Measurements from ENCODE around the gene TST. TPM values are rescaled to one million over a fixed set of nuclear protein-coding genes. Genes with fewer than 3 reads are reported as not detected.
A peak's percentile ranks its signal among the peaks of the same experiment; 100 is the strongest.

Gene TST
- total and polyA plus RNA-seq, 3 experiments from 2014 or later: 0.75 to 5.1 (median 3.7) TPM

DNA sequence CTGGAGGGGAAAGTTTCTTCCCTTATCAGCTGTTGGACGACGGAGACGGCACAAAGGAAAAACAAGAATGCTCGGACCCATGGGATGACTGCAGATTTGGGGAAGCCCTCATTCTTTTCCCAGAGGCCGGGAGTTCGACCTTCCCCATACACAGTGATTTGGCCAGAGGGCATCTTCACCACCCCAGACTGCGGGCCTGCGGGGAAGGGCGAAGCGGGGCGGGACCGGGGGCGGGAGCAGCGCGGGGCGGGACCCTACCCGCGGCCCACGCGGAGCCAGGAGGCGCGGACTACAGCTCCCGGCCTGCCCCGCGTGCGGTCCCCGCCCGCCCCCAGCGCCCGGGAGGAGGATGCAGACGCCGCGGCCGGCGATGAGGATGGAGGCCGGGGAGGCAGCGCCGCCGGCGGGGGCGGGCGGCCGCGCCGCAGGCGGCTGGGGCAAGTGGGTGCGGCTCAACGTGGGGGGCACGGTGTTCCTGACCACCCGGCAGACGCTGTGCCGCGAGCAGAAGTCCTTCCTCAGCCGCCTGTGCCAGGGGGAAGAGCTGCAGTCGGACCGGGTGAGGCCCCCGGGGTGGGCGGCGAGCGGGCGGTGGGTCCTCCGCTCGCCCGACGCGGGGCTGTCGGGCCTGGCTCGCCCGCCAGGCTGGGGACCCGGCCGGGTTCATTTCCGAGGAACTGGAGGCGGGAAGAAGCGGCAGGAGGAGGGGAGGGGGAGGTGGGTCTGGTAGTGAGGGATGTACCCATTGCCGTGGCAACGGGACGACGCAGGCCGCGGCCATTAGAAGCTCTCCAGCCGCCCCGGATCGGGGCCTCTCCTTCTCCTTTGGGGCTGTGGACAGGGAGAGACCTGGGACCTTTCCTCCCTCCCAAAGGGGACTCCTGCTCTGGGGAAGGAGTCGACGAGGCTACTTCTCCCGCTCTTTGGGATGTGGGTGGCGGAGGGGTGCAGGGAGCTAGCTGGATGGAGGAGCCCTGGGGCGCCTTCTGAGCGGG is 32.4 kb upstream of the TST start, which contains the start of gene KCTD17:
Gene KCTD17 (plus strand): TSS at position 352 of the 995 bp plus-strand sequence. CDS start 19 bp downstream, at position 371.
- peak within 1 kb of the TSS; percentile 62 for H3K4me3 ChIP-seq (ENCODE audit: low read length)
- peak within 1 kb of the TSS in 7 of 8 donors; percentile 45 to 93 (median 86) for H3K27ac Mint-ChIP-seq
- no peaks in the 10 kb centered on the region for H3K27me3 Mint-ChIP-seq
- H3K4me1 ChIP-seq (ENCODE audit: insufficient read depth, low read length): peaks cover 10% of the 10 kb centered on the region
- peak within 1 kb of the TSS; percentile 77 to 88 (median 84) for H3K4me3 Mint-ChIP-seq
- CTCF ChIA-PET: interaction anchor here (0.5 to 1.5 kb wide), 3 partner anchors 148 to 515 kb away, joined by 3 to 5 read pairs (median 3); no protein-coding TSS in a partner anchor
- no peaks in the 10 kb centered on the region for H3K9me3 Mint-ChIP-seq
- H3K4me1 Mint-ChIP-seq: peaks cover 6 to 20% (median 11%) of the 10 kb centered on the region in 3 donors
- POLR2A ChIA-PET: interaction anchor here (0.8 to 0.9 kb wide), 2 partner anchors 20 to 148 kb away, joined by 3 to 4 read pairs; no protein-coding TSS in a partner anchor
- peaks cover 11% of the 10 kb centered on the region for H3K36me3 ChIP-seq (ENCODE audit: insufficient read depth, low read length)
- H3K36me3 Mint-ChIP-seq: peaks cover 0 to 30% (median 3%) of the 10 kb centered on the region in 3 donors
- no peaks in the 10 kb centered on the region for H3K9me3 ChIP-seq (ENCODE audit: low read length)
- peak; percentile 58 to 79 (median 69) for DNase-seq
- no peaks in the 10 kb centered on the region for H3K27me3 ChIP-seq (ENCODE audit: insufficient read depth, low read length, poor library complexity, severe bottlenecking)
- no peak within 1 kb of the TSS for H3K27ac ChIP-seq (ENCODE audit: low read depth, low read length)

DNA sequence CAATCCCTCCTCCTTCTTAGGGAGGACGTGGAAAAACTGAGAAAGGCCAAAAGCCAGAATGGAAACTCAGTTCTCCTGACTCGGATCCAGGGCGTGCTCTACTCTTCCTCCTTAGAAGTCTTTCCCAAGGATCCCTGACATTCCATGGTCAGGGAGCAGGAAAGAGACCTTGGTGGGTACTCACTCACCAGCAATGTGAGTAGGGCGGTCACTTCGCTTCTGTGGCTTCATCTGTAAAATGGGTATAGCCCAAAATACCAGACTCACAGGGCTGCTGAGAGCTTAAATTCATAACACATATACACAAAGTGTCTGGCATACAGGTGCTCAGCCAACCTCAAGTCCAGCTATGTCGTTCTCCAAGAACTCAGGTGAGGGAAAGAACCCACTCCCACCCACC is 31.7 kb upstream of the TST start:
- H3K27ac Mint-ChIP-seq: no peak overlapping the region
- DNase-seq: no peak
- H3K9me3 Mint-ChIP-seq: no peaks in the 10 kb centered on the region
- POLR2A ChIA-PET: interaction anchor here (0.8 to 0.9 kb wide), 2 partner anchors 19 to 149 kb away, joined by 3 to 4 read pairs; no protein-coding TSS in a partner anchor
- no peak overlapping the region for H3K4me3 ChIP-seq (ENCODE audit: low read length)
- no peaks in the 10 kb centered on the region for H3K9me3 ChIP-seq (ENCODE audit: low read length)
- H3K4me1 Mint-ChIP-seq: peaks cover 6 to 20% (median 11%) of the 10 kb centered on the region in 3 donors
- no peak overlapping the region for H3K27ac ChIP-seq (ENCODE audit: low read depth, low read length)
- H3K36me3 Mint-ChIP-seq: peaks cover 0 to 23% (median 3%) of the 10 kb centered on the region in 3 donors
- peaks cover 10% of the 10 kb centered on the region for H3K4me1 ChIP-seq (ENCODE audit: insufficient read depth, low read length)
- H3K4me3 Mint-ChIP-seq: peak overlapping the region in 5 of 7 donors; percentile 70 to 81 (median 80)
- H3K36me3 ChIP-seq (ENCODE audit: insufficient read depth, low read length): peaks cover 11% of the 10 kb centered on the region
- no peaks in the 10 kb centered on the region for H3K27me3 Mint-ChIP-seq
- H3K27me3 ChIP-seq (ENCODE audit: insufficient read depth, low read length, poor library complexity, severe bottlenecking): no peaks in the 10 kb centered on the region
- CTCF ChIA-PET: interaction anchor here (1.5 kb wide), 2 partner anchors 149 to 516 kb away, joined by 3 to 5 read pairs; no protein-coding TSS in a partner anchor

DNA sequence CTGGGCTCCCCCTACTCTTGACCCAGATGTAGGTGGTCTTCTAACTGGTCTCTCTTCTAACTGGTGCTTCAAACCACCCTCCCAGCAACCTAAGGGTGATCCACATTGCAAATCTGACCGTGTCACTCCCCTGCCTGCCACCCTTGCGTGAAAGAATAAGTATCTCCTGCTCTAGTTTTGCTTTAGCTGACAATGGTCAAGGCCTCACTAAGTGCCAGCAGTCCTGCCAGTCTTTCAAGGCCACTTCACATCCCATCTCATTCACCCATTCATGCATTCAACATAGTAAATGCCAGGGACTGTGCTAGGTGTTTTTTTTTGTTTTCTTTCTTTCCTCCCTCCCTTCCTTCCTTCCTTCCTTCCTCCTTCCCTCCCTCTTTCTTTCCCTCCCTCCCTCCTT is 30.0 kb upstream of the TST start:
- no peak overlapping the region for H3K27ac Mint-ChIP-seq
- no peak for DNase-seq
- H3K4me3 ChIP-seq (ENCODE audit: low read length): no peak overlapping the region
- H3K4me1 Mint-ChIP-seq: peaks cover 11 to 20% (median 11%) of the 10 kb centered on the region in 3 donors
- H3K9me3 ChIP-seq (ENCODE audit: low read length): no peaks in the 10 kb centered on the region
- no peaks in the 10 kb centered on the region for H3K27me3 ChIP-seq (ENCODE audit: insufficient read depth, low read length, poor library complexity, severe bottlenecking)
- ChIA-PET CTCF (no interaction called here), POLR2A (no interaction called here)
- H3K36me3 Mint-ChIP-seq: peaks cover 0 to 8% (median 0%) of the 10 kb centered on the region in 3 donors
- H3K4me3 Mint-ChIP-seq: no peak overlapping the region
- no peaks in the 10 kb centered on the region for H3K36me3 ChIP-seq (ENCODE audit: insufficient read depth, low read length)
- no peak overlapping the region for H3K27ac ChIP-seq (ENCODE audit: low read depth, low read length)
- H3K9me3 Mint-ChIP-seq: no peaks in the 10 kb centered on the region
- no peaks in the 10 kb centered on the region for H3K27me3 Mint-ChIP-seq
- H3K4me1 ChIP-seq (ENCODE audit: insufficient read depth, low read length): peaks cover 10% of the 10 kb centered on the region

DNA sequence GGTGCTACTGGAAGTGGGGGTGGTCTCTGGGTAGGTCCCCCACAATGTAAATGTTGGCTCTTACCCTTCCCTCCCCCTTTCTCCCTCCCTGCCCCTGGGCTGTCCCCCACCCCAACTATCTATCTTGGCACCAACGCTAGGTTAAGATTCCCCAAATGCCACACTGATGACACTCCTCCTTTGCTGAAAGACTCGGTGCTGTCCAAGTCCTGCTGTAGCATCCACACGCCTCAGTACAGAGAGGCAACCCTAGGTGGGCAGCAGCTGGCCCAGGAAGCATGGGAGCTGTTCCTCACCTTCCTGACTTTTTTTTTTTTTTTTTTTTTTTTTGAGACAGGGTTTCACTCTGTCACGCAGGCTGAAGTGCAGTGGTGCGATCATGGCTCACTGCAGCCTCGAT is 28.9 kb upstream of the TST start:
- CTCF ChIA-PET: no interaction called here
- no peaks in the 10 kb centered on the region for H3K36me3 Mint-ChIP-seq
- POLR2A ChIA-PET: interaction anchor here (0.6 kb wide), 1 partner anchor 88 kb away, joined by 3 read pairs; no protein-coding TSS in a partner anchor

DNA sequence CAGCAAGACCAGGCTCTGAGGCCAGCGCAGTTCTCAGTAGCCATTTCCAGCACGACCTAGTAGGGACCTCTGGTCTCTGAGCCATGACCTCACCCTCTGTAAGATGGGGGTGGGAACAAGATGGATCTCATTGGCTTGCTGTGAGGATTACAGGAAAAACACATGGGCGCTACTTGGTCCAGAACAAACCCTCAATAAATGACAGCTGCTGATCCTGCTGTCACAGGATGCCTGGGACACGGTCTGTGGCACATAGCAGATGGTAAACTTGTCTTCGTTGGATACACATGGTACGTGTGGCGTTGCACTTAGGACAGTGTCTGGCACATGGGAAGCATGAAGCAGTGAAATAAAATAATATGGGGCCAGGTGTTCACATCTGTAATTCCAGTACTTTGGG is 27.8 kb upstream of the TST start:
- no peaks in the 10 kb centered on the region for H3K36me3 ChIP-seq (ENCODE audit: insufficient read depth, low read length)
- Mint-ChIP-seq H3K4me3 (no peak overlapping the region), H3K36me3 (no peaks in the 10 kb centered on the region), H3K27me3 (no peaks in the 10 kb centered on the region), H3K27ac (no peak overlapping the region), H3K9me3 (no peaks in the 10 kb centered on the region), H3K4me1 (peaks cover 0 to 5% (median 4%) of the 10 kb centered on the region in 3 donors)
- no peaks in the 10 kb centered on the region for H3K9me3 ChIP-seq (ENCODE audit: low read length)
- H3K27ac ChIP-seq (ENCODE audit: low read depth, low read length): no peak overlapping the region
- ChIA-PET POLR2A (no interaction called here), CTCF (interaction anchor here (2.5 kb wide), 1 partner anchor 153 kb away, joined by 7 read pairs; no protein-coding TSS in a partner anchor)
- peaks cover 1% of the 10 kb centered on the region for H3K4me1 ChIP-seq (ENCODE audit: insufficient read depth, low read length)
- no peak overlapping the region for H3K4me3 ChIP-seq (ENCODE audit: low read length)
- no peak for DNase-seq
- peaks cover 2% of the 10 kb centered on the region for H3K27me3 ChIP-seq (ENCODE audit: insufficient read depth, low read length, poor library complexity, severe bottlenecking)

More for the DNA sequence above, 28.9 kb upstream of the TST start:
- Histone ChIP-seq H3K4me3 (ENCODE audit: low read length) (no peak overlapping the region), H3K36me3 (ENCODE audit: insufficient read depth, low read length) (no peaks in the 10 kb centered on the region), H3K4me1 (ENCODE audit: insufficient read depth, low read length) (peaks cover 10% of the 10 kb centered on the region), H3K27ac (ENCODE audit: low read depth, low read length) (no peak overlapping the region), H3K27me3 (ENCODE audit: insufficient read depth, low read length, poor library complexity, severe bottlenecking) (no peaks in the 10 kb centered on the region), H3K9me3 (ENCODE audit: low read length) (no peaks in the 10 kb centered on the region)
- Mint-ChIP-seq H3K9me3 (no peaks in the 10 kb centered on the region), H3K4me1 (peaks cover 11 to 15% (median 11%) of the 10 kb centered on the region in 3 donors), H3K4me3 (no peak overlapping the region), H3K27me3 (no peaks in the 10 kb centered on the region), H3K27ac (no peak overlapping the region)
- no peak for DNase-seq

DNA sequence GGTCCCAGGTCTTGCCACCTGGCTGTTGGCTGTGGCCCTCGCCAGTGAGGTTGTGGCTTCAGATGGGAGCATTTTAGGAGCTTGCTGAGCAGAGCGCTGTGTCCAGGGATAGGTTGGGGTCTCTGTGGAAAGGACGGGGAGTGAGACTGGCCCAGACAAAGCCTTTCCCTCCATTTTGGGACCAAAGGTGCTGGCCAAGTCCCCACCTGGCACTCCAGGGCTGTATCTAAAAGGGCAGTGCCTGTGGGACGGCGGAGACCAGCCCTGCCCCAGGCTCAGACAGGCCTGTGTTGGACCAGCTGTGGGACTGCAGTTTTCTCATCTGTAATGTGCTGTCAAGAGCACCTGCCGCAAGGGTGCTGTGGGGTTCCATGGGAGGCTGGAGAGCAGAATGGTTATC is 27.3 kb upstream of the TST start:
- Histone ChIP-seq H3K4me1 (ENCODE audit: insufficient read depth, low read length) (no peaks in the 10 kb centered on the region), H3K36me3 (ENCODE audit: insufficient read depth, low read length) (no peaks in the 10 kb centered on the region), H3K27me3 (ENCODE audit: insufficient read depth, low read length, poor library complexity, severe bottlenecking) (peaks cover 2% of the 10 kb centered on the region), H3K4me3 (ENCODE audit: low read length) (no peak overlapping the region), H3K27ac (ENCODE audit: low read depth, low read length) (no peak overlapping the region), H3K9me3 (ENCODE audit: low read length) (no peaks in the 10 kb centered on the region)
- ChIA-PET POLR2A (no interaction called here), CTCF (interaction anchor here (2.5 kb wide), 1 partner anchor 153 kb away, joined by 7 read pairs; no protein-coding TSS in a partner anchor)
- Mint-ChIP-seq H3K27ac (no peak overlapping the region), H3K27me3 (peaks cover 0 to 2% of the 10 kb centered on the region in 2 donors), H3K4me1 (peaks cover 0 to 5% (median 4%) of the 10 kb centered on the region in 3 donors), H3K4me3 (no peak overlapping the region), H3K36me3 (no peaks in the 10 kb centered on the region), H3K9me3 (no peaks in the 10 kb centered on the region)
- no peak for DNase-seq

DNA sequence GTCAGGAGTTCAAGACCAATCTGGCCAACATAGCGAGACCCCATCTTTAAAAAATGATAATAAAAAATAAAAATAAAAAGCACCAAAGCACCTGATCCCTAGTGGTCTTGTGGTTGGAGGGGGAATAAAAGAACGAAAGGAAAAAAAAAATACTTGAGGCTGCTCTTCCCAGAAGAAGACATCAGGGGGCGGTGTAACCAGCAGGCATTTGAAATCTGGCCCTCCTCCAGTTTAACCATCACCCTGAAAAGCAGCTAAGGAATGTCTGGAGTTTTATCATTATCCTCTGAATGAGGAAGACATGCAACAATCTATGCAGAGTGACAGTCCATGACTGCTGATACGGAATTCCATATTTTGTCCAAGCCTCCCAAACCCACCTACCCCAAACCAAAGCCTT is 26.7 kb upstream of the TST start:
- POLR2A ChIA-PET: no interaction called here
- CTCF ChIA-PET: interaction anchor here (2.5 kb wide), 1 partner anchor 154 kb away, joined by 7 read pairs; no protein-coding TSS in a partner anchor
- Mint-ChIP-seq H3K27ac (no peak overlapping the region), H3K4me3 (no peak overlapping the region), H3K4me1 (peaks cover 0 to 4% (median under 1%) of the 10 kb centered on the region in 3 donors), H3K36me3 (no peaks in the 10 kb centered on the region), H3K27me3 (peaks cover 0 to 6% of the 10 kb centered on the region in 2 donors), H3K9me3 (no peaks in the 10 kb centered on the region)
- no peak overlapping the region for H3K4me3 ChIP-seq (ENCODE audit: low read length)
- H3K27me3 ChIP-seq (ENCODE audit: insufficient read depth, low read length, poor library complexity, severe bottlenecking): peaks cover 2% of the 10 kb centered on the region
- H3K36me3 ChIP-seq (ENCODE audit: insufficient read depth, low read length): no peaks in the 10 kb centered on the region
- H3K4me1 ChIP-seq (ENCODE audit: insufficient read depth, low read length): no peaks in the 10 kb centered on the region
- no peaks in the 10 kb centered on the region for H3K9me3 ChIP-seq (ENCODE audit: low read length)
- no peak for DNase-seq
- H3K27ac ChIP-seq (ENCODE audit: low read depth, low read length): no peak overlapping the region

Data from CD8-positive, alpha-beta memory T cell (primary cell).